ENCODE results near the gene CREBBP.

GRCh38 chr16:3726021-3726687, 154.4 kb downstream of the CREBBP start:
- TF ChIP-seq, protein P1, sequence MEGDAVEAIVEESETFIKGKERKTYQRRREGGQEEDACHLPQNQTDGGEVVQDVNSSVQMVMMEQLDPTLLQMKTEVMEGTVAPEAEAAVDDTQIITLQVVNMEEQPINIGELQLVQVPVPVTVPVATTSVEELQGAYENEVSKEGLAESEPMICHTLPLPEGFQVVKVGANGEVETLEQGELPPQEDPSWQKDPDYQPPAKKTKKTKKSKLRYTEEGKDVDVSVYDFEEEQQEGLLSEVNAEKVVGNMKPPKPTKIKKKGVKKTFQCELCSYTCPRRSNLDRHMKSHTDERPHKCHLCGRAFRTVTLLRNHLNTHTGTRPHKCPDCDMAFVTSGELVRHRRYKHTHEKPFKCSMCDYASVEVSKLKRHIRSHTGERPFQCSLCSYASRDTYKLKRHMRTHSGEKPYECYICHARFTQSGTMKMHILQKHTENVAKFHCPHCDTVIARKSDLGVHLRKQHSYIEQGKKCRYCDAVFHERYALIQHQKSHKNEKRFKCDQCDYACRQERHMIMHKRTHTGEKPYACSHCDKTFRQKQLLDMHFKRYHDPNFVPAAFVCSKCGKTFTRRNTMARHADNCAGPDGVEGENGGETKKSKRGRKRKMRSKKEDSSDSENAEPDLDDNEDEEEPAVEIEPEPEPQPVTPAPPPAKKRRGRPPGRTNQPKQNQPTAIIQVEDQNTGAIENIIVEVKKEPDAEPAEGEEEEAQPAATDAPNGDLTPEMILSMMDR (conservative IDR thresholded peaks at IDR 0.05; ENCODE audit: low read depth in 2 of 2) = no peak
- TF ChIP-seq EZH2 (IDR thresholded peaks at IDR 0.05; ENCODE audit: low read depth, unreplicated experiment) = no peak
- no peak for TF ChIP-seq REST (IDR thresholded peaks at IDR 0.05; ENCODE audit: unreplicated experiment)
- no peak for TF ChIP-seq POLR2AphosphoS5 (IDR thresholded peaks at IDR 0.05; ENCODE audit: low read depth)
- no peak for TF ChIP-seq NANOG (IDR thresholded peaks at IDR 0.05; ENCODE audit: borderline replicate concordance)
- TF ChIP-seq EZH2phosphoT487 (IDR thresholded peaks at IDR 0.05; ENCODE audit: unreplicated experiment) = no peak
- no peak for TF ChIP-seq STAT1 (IDR thresholded peaks at IDR 0.05; ENCODE audit: unreplicated experiment)
- TF ChIP-seq, protein P2, sequence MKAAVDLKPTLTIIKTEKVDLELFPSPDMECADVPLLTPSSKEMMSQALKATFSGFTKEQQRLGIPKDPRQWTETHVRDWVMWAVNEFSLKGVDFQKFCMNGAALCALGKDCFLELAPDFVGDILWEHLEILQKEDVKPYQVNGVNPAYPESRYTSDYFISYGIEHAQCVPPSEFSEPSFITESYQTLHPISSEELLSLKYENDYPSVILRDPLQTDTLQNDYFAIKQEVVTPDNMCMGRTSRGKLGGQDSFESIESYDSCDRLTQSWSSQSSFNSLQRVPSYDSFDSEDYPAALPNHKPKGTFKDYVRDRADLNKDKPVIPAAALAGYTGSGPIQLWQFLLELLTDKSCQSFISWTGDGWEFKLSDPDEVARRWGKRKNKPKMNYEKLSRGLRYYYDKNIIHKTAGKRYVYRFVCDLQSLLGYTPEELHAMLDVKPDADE (IDR thresholded peaks at IDR 0.05) = no peak
- TF ChIP-seq CREB1 (CRISPR knock-in tag; IDR thresholded peaks at IDR 0.05; ENCODE audit: low read depth) = no peak
- no peak for TF ChIP-seq JUNB (IDR thresholded peaks at IDR 0.05; ENCODE audit: unreplicated experiment)
- TF ChIP-seq ZNF331 (CRISPR knock-in tag; IDR thresholded peaks at IDR 0.05; ENCODE audit: low read depth) = no peak
- no peak for TF ChIP-seq ZNF114 (CRISPR knock-in tag; IDR thresholded peaks at IDR 0.05)
- TF ChIP-seq, protein P3, sequence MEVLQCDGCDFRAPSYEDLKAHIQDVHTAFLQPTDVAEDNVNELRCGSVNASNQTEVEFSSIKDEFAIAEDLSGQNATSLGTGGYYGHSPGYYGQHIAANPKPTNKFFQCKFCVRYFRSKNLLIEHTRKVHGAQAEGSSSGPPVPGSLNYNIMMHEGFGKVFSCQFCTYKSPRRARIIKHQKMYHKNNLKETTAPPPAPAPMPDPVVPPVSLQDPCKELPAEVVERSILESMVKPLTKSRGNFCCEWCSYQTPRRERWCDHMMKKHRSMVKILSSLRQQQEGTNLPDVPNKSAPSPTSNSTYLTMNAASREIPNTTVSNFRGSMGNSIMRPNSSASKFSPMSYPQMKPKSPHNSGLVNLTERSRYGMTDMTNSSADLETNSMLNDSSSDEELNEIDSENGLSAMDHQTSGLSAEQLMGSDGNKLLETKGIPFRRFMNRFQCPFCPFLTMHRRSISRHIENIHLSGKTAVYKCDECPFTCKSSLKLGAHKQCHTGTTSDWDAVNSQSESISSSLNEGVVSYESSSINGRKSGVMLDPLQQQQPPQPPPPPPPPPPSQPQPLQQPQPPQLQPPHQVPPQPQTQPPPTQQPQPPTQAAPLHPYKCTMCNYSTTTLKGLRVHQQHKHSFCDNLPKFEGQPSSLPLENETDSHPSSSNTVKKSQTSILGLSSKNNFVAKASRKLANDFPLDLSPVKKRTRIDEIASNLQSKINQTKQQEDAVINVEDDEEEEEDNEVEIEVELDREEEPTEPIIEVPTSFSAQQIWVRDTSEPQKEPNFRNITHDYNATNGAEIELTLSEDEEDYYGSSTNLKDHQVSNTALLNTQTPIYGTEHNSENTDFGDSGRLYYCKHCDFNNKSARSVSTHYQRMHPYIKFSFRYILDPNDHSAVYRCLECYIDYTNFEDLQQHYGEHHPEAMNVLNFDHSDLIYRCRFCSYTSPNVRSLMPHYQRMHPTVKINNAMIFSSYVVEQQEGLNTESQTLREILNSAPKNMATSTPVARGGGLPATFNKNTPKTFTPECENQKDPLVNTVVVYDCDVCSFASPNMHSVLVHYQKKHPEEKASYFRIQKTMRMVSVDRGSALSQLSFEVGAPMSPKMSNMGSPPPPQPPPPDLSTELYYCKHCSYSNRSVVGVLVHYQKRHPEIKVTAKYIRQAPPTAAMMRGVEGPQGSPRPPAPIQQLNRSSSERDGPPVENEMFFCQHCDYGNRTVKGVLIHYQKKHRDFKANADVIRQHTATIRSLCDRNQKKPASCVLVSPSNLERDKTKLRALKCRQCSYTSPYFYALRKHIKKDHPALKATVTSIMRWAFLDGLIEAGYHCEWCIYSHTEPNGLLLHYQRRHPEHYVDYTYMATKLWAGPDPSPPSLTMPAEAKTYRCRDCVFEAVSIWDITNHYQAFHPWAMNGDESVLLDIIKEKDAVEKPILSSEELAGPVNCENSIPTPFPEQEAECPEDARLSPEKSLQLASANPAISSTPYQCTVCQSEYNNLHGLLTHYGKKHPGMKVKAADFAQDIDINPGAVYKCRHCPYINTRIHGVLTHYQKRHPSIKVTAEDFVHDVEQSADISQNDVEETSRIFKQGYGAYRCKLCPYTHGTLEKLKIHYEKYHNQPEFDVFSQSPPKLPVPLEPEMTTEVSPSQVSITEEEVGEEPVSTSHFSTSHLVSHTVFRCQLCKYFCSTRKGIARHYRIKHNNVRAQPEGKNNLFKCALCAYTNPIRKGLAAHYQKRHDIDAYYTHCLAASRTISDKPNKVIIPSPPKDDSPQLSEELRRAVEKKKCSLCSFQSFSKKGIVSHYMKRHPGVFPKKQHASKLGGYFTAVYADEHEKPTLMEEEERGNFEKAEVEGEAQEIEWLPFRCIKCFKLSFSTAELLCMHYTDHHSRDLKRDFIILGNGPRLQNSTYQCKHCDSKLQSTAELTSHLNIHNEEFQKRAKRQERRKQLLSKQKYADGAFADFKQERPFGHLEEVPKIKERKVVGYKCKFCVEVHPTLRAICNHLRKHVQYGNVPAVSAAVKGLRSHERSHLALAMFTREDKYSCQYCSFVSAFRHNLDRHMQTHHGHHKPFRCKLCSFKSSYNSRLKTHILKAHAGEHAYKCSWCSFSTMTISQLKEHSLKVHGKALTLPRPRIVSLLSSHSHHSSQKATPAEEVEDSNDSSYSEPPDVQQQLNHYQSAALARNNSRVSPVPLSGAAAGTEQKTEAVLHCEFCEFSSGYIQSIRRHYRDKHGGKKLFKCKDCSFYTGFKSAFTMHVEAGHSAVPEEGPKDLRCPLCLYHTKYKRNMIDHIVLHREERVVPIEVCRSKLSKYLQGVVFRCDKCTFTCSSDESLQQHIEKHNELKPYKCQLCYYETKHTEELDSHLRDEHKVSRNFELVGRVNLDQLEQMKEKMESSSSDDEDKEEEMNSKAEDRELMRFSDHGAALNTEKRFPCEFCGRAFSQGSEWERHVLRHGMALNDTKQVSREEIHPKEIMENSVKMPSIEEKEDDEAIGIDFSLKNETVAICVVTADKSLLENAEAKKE (CRISPR knock-in tag; IDR thresholded peaks at IDR 0.05) = no peak
